Hematopoietic multipotent progenitor cell treated with erythropoietin and hydrocortisone succinate and interleukin-3 and kit ligand, for 17 days (in vitro differentiated cells): ENCODE results near the gene CPNE6.

Source experiments
- DNase-seq: peaks from one replicate; pipeline ENCODE4 v3.0.0-alpha.2; 2015; ENCODE audit warnings: low spot score

The CPNE6 gene

GRCh38 chr14:24054646-24055045 is 16.7 kb upstream of the CPNE6 start:
- no peak for DNase-seq

- DNase-seq = no peak
These were observed 15.2 kb upstream of the CPNE6 start for GRCh38 chr14:24055971-24056799.

- DNase-seq = no peak
These were observed 14.6 kb upstream of the CPNE6 start for GRCh38 chr14:24056800-24057184.

GRCh38 chr14:24057271-24057670 is 14.1 kb upstream of the CPNE6 start:
- DNase-seq = no peak

- DNase-seq = no peak
These were observed 13.5 kb upstream of the CPNE6 start for GRCh38 chr14:24057867-24058259.

- peak; percentile 78 for DNase-seq
These were observed 13.0 kb upstream of the CPNE6 start for GRCh38 chr14:24058260-24058950.

- no peak for DNase-seq
These were observed 12.3 kb upstream of the CPNE6 start for GRCh38 chr14:24058951-24059475.

GRCh38 chr14:24059841-24060388 is 11.4 kb upstream of the CPNE6 start:
- no peak for DNase-seq

- DNase-seq = no peak
These were observed 10.9 kb upstream of the CPNE6 start for GRCh38 chr14:24060443-24060842.

GRCh38 chr14:24060984-24061913 is 10.1 kb upstream of the CPNE6 start:
- DNase-seq = no peak

- DNase-seq = no peak
These were observed 9.0 kb upstream of the CPNE6 start for GRCh38 chr14:24062216-24062980.

GRCh38 chr14:24063263-24063836 is 8.0 kb upstream of the CPNE6 start:
- no peak for DNase-seq

- DNase-seq = no peak
These were observed 7.1 kb upstream of the CPNE6 start for GRCh38 chr14:24064091-24064795.

GRCh38 chr14:24064856-24065255 is 6.5 kb upstream of the CPNE6 start:
- no peak for DNase-seq

- DNase-seq = no peak
These were observed 6.0 kb upstream of the CPNE6 start for GRCh38 chr14:24065408-24065807.

- DNase-seq = no peak
These were observed 4.7 kb upstream of the CPNE6 start for GRCh38 chr14:24066496-24067132.

- no peak for DNase-seq
These were observed 4.0 kb upstream of the CPNE6 start for GRCh38 chr14:24067133-24068082.

- DNase-seq = no peak
These were observed 2.5 kb upstream of the CPNE6 start for GRCh38 chr14:24068711-24069410.
